NCI-H2081 treated with DMSO at 0.1 percent for 48 hours (cell line): ENCODE results near the gene POC5.
"Not testable (repeated sequence)": the region's sequence is repeated elsewhere in the genome, so short reads cannot be mapped to it uniquely, and the experiment has no call there.

Experiments
- DNase-seq: peaks from one replicate; lab custom pipeline; 2025; lab: John Stamatoyannopoulos, UW

POC5 gene

GRCh38 chr5:75717082-75717922 lies at the start of gene POC5:
POC5 (minus strand) TSS chr5:75717437; CDS start chr5:75712937, 4,500 bp downstream.
- DNase-seq, result peak; percentile 77

GRCh38 chr5:75758116-75758515 lies 40.9 kb upstream of the POC5 start:
- DNase-seq, result no peak

- DNase-seq, result no peak
These were observed 39.7 kb upstream of the POC5 start for GRCh38 chr5:75756981-75757380.

GRCh38 chr5:75756211-75756610 lies 39.0 kb upstream of the POC5 start:
- no peak for DNase-seq

- DNase-seq, result no peak
These were observed 35.9 kb upstream of the POC5 start for GRCh38 chr5:75753182-75753581.

- DNase-seq, result no peak
These were observed 27.1 kb upstream of the POC5 start for GRCh38 chr5:75744355-75744754.

GRCh38 chr5:75736273-75736672 lies 19.0 kb upstream of the POC5 start:
- no peak for DNase-seq

- no peak for DNase-seq
These were observed 17.9 kb upstream of the POC5 start for GRCh38 chr5:75734913-75735789.

- DNase-seq, result no peak
These were observed 16.5 kb upstream of the POC5 start for GRCh38 chr5:75733767-75734166.

GRCh38 chr5:75731515-75731914 lies 14.3 kb upstream of the POC5 start:
- not testable (repeated sequence) for DNase-seq

GRCh38 chr5:75729321-75729720 lies 12.1 kb upstream of the POC5 start:
- no peak for DNase-seq

GRCh38 chr5:75727931-75728330 lies 10.7 kb upstream of the POC5 start:
- no peak for DNase-seq

- DNase-seq, result not testable (repeated sequence)
These were observed 9.0 kb upstream of the POC5 start for GRCh38 chr5:75726224-75726623.

GRCh38 chr5:75723378-75723777 lies 6.1 kb upstream of the POC5 start:
- DNase-seq, result no peak

GRCh38 chr5:75721573-75721972 lies 4.3 kb upstream of the POC5 start:
- no peak for DNase-seq

- no peak for DNase-seq
These were observed 3.6 kb upstream of the POC5 start for GRCh38 chr5:75720882-75721281.

GRCh38 chr5:75716715-75717081 lies 539 bp downstream of the POC5 start:
- DNase-seq, result no peak

- no peak for DNase-seq
These were observed 5.1 kb downstream of the POC5 start for GRCh38 chr5:75712091-75712490.

GRCh38 chr5:75711151-75711550 lies 6.1 kb downstream of the POC5 start:
- DNase-seq, result no peak

GRCh38 chr5:75710637-75711036 lies 6.6 kb downstream of the POC5 start:
- DNase-seq, result no peak

GRCh38 chr5:75707911-75708509 lies 9.2 kb downstream of the POC5 start:
- no peak for DNase-seq

- no peak for DNase-seq
These were observed 10.5 kb downstream of the POC5 start for GRCh38 chr5:75706775-75707174.

GRCh38 chr5:75706016-75706415 lies 11.2 kb downstream of the POC5 start:
- DNase-seq, result no peak
